Stimulated activated CD8-positive, alpha-beta memory T cell treated with anti-CD3 and anti-CD28 coated beads, Interleukin-15, amount 100 ng/mL, for 4 hours (primary cell): Measurements from ENCODE around the gene HCRTR1.

ENCODE experiments used
- DNase-seq, 2 donors: peaks; one replicate each; pipeline ENCODE4 v3.0.0-alpha.2; 2020; ENCODE audit warnings: low read depth in 2 of 2

Gene HCRTR1

GRCh38 chr1:31667065-31667785 lies 49.7 kb downstream of the HCRTR1 start:
- DNase-seq = no peak

- DNase-seq = no peak
Measured at GRCh38 chr1:31668303-31668883, 50.9 kb downstream of the HCRTR1 start.

- DNase-seq = no peak
Measured at GRCh38 chr1:31669433-31669785, 51.9 kb downstream of the HCRTR1 start.

GRCh38 chr1:31669786-31670592 lies 52.5 kb downstream of the HCRTR1 start:
- peak in 1 of 2 donors; percentile 1 for DNase-seq

GRCh38 chr1:31670593-31670964 lies 53.1 kb downstream of the HCRTR1 start:
- no peak for DNase-seq

- no peak for DNase-seq
Measured at GRCh38 chr1:31671147-31671546, 53.7 kb downstream of the HCRTR1 start.

GRCh38 chr1:31671561-31672201 lies 54.2 kb downstream of the HCRTR1 start:
- DNase-seq = no peak

GRCh38 chr1:31672986-31673385 lies 55.5 kb downstream of the HCRTR1 start:
- no peak for DNase-seq

- DNase-seq = no peak
Measured at GRCh38 chr1:31673433-31673832, 55.9 kb downstream of the HCRTR1 start.

GRCh38 chr1:31674626-31675025 lies 57.1 kb downstream of the HCRTR1 start:
- DNase-seq = no peak

- DNase-seq = no peak
Measured at GRCh38 chr1:31675161-31675560, 57.7 kb downstream of the HCRTR1 start.

- DNase-seq = no peak
Measured at GRCh38 chr1:31675756-31676155, 58.3 kb downstream of the HCRTR1 start.
